NCI-H510A treated with DMSO at 0.1 percent for 48 hours (cell line): ENCODE data around the gene MED13L.
"Not testable (repeated sequence)": the region's sequence is repeated elsewhere in the genome, so short reads cannot be mapped to it uniquely, and the experiment has no call there.

Source experiments
- DNase-seq: peaks from one replicate; lab custom pipeline; 2025; lab: John Stamatoyannopoulos, UW

The MED13L gene

GRCh38 chr12:116012757-116013156 lies 264.7 kb downstream of the MED13L start:
- no peak for DNase-seq

DNA sequence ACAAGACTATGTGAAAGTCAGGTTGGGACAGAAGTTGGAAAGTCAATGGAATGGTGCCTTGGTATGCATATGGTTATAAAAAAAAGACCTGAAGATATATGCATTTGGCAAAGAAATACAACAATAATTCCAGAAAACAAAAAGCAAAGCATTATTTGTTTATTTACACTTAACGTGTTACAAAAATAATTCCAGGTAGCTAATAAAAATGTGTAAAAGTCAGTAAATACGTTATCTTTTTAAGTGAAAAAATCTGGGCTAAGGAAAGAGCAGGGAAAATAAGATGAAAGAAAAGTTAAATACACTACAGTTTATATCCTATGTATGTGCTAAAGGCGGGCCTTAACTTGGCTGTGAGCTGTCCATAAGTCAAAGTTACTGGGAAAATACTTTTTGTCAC lies 266.3 kb downstream of the MED13L start:
- no peak for DNase-seq

DNA sequence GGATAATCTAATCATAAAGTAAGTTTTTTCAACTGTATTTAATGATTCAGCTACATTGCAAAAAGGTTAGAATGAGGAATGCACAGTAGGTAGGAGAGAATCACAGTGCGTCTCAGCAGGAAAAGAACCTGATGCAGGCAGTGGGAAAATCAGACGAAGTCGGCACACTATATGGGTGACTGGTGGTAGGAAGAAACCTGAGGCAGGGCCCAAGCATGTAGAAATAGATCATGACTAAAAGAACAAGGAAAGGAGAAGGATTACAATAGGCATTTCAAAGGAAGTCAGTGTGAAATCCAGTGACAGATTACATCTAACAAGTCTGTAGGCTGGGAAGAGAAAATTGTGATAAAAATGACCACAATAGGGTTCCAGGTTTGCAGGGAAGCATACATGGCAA lies 267.0 kb downstream of the MED13L start:
- no peak for DNase-seq

- no peak for DNase-seq
These were observed 267.7 kb downstream of the MED13L start for GRCh38 chr12:116009805-116010204.

GRCh38 chr12:116006141-116006540 lies 271.4 kb downstream of the MED13L start:
- DNase-seq: no peak

DNA sequence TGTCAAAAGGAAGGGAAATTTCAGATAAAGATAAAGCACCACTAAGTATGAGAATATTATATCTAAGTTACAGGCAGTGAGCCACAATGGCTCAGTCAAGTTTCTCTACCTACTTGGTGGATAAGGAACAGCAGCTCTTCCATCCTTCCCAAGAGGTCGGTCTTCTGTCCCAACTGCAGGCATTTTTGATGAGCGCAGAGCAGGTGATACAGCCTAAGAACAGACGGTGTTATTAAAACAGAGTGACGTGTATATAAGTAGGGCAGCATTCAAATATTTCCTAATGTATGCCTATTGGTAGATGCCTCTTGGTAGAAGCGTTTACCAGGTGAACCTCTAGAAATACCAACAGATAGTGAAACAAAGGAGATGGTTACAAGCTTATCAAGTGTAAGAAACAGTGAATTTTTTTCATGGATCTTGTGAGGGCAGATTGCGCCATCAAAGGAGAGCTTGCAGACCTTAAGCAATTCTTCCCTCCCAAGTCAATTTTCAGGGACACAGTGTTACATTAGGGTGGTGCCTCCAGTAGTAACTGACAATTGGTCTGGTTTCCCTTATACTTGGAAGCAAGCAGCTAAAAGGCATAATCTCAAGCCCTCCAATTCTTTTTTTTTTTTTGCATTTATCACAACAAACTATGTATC lies 274.5 kb downstream of the MED13L start:
- DNase-seq: no peak

GRCh38 chr12:116000252-116000651 lies 277.2 kb downstream of the MED13L start:
- no peak for DNase-seq

DNA sequence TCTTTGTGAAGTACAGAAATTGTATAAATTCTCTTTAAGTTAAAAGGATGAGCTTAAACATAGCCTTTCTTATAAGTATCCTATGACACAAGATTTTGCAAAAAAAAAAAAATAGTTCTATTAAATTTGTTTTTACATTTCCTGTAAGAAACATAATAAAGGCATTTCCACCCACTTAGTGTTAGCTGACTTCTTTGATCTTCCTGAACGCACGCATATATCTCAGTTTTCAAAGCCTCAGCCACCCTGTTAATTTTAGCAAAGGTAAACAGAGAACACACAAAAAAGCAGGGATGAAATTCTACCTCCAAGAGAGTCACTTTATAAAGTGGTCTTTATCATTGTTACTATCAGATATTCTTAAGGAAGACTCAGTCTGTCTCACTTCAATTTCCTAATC lies 277.9 kb downstream of the MED13L start:
- DNase-seq: no peak

DNA sequence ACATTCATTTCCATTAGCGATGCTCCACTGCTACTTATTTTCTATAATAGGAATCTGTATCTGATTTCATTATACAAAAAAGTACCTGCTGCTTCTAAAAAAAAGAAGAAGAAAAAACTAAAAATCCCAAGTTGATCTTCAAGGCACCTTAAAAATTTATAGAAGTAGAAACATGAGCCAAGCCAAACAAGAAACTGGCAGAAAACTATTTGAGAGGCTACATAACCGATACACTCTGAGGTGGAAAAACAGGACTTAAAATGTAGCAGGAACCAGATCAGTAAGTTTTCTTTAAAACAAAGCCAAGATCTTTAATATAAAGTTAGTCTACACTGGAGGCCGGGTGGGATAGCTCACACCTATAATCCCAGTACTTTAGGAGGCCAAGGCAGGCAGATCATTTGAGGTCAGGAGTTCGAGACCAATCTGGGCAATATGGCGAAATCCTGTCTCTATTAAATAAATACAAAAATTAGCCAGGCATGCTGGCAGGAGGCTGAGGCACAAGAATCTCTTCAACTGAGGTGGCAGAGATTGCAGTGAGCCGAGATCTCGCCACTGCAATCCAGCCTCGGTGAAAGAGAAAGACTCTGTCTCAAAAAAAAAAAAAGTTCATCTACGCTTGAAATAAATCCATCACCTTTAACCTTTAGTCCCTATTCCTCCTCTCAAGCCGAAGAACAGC lies 278.6 kb downstream of the MED13L start:
- DNase-seq: no peak

- peak; percentile 72 for DNase-seq
These were observed 279.3 kb downstream of the MED13L start for GRCh38 chr12:115998119-115998633.

- DNase-seq: no peak
These were observed 283.8 kb downstream of the MED13L start for GRCh38 chr12:115993737-115994136.

DNA sequence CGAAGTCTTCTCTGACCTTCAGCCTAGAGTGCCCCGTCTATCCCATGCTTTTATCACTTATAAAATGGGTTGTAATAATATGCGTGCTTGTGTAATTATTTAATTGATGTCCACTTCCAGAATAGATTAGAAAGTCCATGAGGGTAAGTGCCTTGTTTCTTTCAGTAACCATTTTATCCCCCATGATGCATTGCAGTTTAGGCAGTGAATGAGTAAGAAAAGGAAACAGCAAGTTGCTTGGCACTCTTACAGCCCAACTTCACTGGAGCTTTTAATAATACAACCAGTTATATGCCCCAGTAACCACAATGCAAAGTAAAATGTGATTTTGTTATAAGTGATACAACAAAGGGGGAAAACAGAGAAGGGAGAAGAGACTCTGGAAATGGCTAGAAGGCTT lies 287.3 kb downstream of the MED13L start:
- no peak for DNase-seq

- DNase-seq: no peak
These were observed 288.6 kb downstream of the MED13L start for GRCh38 chr12:115988625-115989563.

- no peak for DNase-seq
These were observed 289.3 kb downstream of the MED13L start for GRCh38 chr12:115988212-115988611.

DNA sequence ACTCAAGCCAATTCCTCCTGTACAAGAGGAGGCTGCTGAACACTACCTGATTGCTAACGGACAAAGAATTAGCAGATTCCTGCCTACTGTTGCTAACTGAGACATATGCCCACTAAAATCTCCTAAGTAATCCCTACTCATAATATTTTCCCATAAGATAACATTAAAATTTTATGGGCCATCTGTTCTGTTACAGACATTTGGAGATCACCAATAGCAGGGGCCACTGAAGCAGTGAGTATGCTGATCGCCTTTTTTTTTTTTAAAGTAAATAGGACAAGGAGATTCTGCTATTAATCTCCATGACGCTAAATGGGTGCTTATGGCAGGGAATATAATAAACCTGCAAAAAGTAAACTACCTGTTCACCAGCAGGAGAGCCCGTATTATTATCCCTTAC lies 292.9 kb downstream of the MED13L start:
- no peak for DNase-seq

- peak; percentile 17 for DNase-seq
These were observed 294.2 kb downstream of the MED13L start for GRCh38 chr12:115983226-115983798.

GRCh38 chr12:115980339-115980738 lies 297.2 kb downstream of the MED13L start:
- DNase-seq: no peak

GRCh38 chr12:115979851-115980250 lies 297.6 kb downstream of the MED13L start:
- no peak for DNase-seq

DNA sequence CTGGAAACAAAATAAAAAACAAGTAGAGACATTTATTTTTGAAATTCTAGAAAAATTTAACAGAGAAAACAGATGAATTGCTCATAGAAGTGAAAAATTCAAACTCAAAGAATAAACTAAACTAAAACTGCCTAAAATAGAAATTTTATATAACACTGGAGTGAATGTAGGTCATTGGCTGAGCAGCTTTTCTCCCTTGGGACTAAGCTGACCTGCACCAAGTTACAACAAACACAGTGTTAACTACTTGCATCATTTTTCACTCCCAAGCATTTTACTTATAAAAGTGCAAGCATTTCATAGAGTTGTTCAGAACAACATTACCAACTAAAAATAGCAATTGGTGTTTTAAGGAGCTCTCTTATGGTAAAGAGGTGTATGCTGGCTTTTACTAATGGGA lies 298.1 kb downstream of the MED13L start:
- no peak for DNase-seq

DNA sequence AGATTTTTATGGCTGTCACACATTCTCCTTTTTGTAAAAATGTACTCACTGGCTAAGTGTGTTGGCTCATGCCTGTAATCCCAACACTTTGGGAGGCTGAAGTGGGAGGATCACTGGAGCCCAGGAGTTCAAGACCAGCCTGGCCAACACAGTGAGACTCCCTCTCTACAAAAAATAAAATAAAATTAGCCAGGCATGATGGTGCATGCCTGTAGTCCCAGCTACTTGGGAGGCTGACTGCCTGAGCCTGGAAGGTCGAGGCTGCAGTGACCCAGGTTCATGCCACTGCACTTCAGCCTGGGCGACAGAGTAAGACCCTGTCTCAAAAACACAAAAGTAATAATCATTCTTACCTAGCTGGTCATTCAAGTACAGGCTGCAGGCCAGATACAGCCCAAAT lies 300.7 kb downstream of the MED13L start:
- not testable (repeated sequence) for DNase-seq

DNA sequence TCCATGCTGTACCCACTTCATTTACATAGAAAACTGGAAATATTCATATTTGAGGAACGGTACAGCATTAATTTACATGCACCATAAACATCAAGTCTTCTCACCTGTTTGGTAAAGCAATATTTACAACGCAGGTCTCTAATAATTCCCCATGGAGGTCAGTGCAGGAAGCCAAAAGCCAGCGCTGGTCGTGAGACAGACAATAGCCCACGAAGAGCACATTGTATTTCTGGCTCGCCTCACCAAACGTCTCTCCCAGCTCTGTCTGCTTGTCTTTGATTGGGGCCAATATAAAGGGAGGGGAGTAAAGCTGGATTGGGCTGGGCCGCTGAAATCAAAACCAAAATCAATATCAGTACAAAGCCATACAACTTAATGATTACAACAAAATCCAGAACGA lies 302.1 kb downstream of the MED13L start:
- no peak for DNase-seq
